PC-3 (cell line): ENCODE measurements around the gene MAMLD1.

Source experiments
- CTCF ChIP-seq: fragments of 300-600 bp; sonication (generic); conservative IDR thresholded peaks from 2 replicates; pipeline ENCODE4 v1.5.1; 2017; ENCODE audit warnings: antibody characterized with exemption, low read depth, mild to moderate bottlenecking, low read length
- EZH2phosphoT487 ChIP-seq: fragments of 300-600 bp; sonication (generic); IDR thresholded peaks from 2 replicates; pipeline ENCODE4 v1.6.1; 2018; ENCODE audit warnings: mild to moderate bottlenecking, antibody characterized with exemption, low read length, borderline replicate concordance

DNA sequence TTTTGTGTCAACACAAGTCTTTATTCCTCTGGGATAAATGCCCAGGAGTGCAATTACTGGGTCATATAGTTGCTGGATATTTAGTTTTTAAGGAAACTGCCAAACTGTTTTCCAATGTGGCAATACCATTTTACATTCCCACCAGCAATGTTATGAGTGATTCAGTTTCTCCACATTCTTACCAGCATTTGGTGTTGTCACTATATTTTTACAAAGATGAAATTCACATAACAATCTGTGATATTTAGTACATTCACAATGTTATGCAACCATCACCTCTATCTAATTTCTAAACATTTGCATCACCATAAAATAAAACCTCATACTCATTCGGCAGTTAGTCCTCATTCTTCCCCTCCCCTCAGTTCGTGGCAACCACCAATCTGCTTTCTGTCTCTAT is 75.0 kb downstream of the MAMLD1 start:
- TF ChIP-seq CTCF (no peak), EZH2phosphoT487 (no peak)
